H9 (cell line): ENCODE data around the gene TCFL5. TPM values are rescaled to one million over a fixed set of nuclear protein-coding genes. Genes with fewer than 3 reads are reported as not detected.

Experiments
- DNase-seq: peaks from one replicate; pipeline ENCODE4 v3.0.0-alpha.2; 2017
- H2AFZ ChIP-seq: one replicate; pipeline ENCODE4 v1.6.1; 2013; ENCODE audit warnings: mild to moderate bottlenecking, low read length, control low read depth, moderate library complexity
- H2AK5ac ChIP-seq: 2 replicates; pipeline ENCODE4 v1.6.1; 2013; ENCODE audit warnings: low read length, control low read depth, mixed read lengths; ENCODE audit not compliant: insufficient read length
- H2BK120ac ChIP-seq: one replicate; pipeline ENCODE4 v1.6.1; 2013; ENCODE audit warnings: low read depth, mild to moderate bottlenecking, low read length, control low read depth, inconsistent platforms; ENCODE audit not compliant: poor library complexity, severe bottlenecking
- H2BK12ac ChIP-seq: 2 replicates; pipeline ENCODE4 v1.6.1; 2013; ENCODE audit warnings: low read length, control low read depth, mixed read lengths, low read depth; ENCODE audit not compliant: insufficient read length
- H2BK15ac ChIP-seq: 2 replicates; pipeline ENCODE4 v1.6.1; 2013; ENCODE audit warnings: low read depth, low read length, control low read depth
- H2BK20ac ChIP-seq: one replicate; pipeline ENCODE4 v1.6.1; 2013; ENCODE audit warnings: low read depth, mild to moderate bottlenecking, low read length, control low read depth, inconsistent platforms; ENCODE audit not compliant: poor library complexity, severe bottlenecking
- H2BK5ac ChIP-seq: 2 replicates; pipeline ENCODE4 v1.6.1; 2013; ENCODE audit warnings: low read length, control low read depth, mixed read lengths; ENCODE audit not compliant: insufficient read length
- H3K14ac ChIP-seq: 2 replicates; pipeline ENCODE4 v1.6.1; 2013; ENCODE audit warnings: low read length, control low read depth; ENCODE audit not compliant: insufficient read depth
- H3K18ac ChIP-seq: 2 replicates; pipeline ENCODE4 v1.6.1; 2013; ENCODE audit warnings: low read depth, mild to moderate bottlenecking, mixed read lengths, low read length, control low read depth; ENCODE audit not compliant: insufficient read length
- H3K23ac ChIP-seq: 2 replicates; pipeline ENCODE4 v1.6.1; 2013; ENCODE audit warnings: low read length, control low read depth, mixed read lengths, low read depth; ENCODE audit not compliant: insufficient read length
- H3K23me2 ChIP-seq: 2 replicates; pipeline ENCODE4 v1.6.1; 2013; ENCODE audit warnings: low read depth, mild to moderate bottlenecking, mixed read lengths, low read length, control low read depth; ENCODE audit not compliant: insufficient read length, poor library complexity, severe bottlenecking
- H3K27ac ChIP-seq: 2 replicates; pipeline ENCODE4 v1.5.1; 2013; ENCODE audit warnings: low read length, control low read depth, mixed read lengths, low read depth; ENCODE audit not compliant: insufficient read length
- H3K27me3 ChIP-seq: 2 replicates; pipeline ENCODE4 v1.6.1; 2013; ENCODE audit warnings: low read length, control low read depth, inconsistent platforms; ENCODE audit not compliant: insufficient read depth
- H3K4ac ChIP-seq: 2 replicates; pipeline ENCODE4 v1.6.1; 2013; ENCODE audit warnings: low read depth, mild to moderate bottlenecking, control low read depth, inconsistent platforms, low read length, moderate library complexity
- H3K4me1 ChIP-seq: 2 replicates; pipeline ENCODE4 v1.6.1; 2013; ENCODE audit warnings: low read length, control low read depth, inconsistent platforms; ENCODE audit not compliant: insufficient read depth
- H3K4me2 ChIP-seq: 2 replicates; pipeline ENCODE4 v1.6.1; 2013; ENCODE audit warnings: low read length, control low read depth, mixed read lengths; ENCODE audit not compliant: insufficient read length, insufficient read depth
- H3K56ac ChIP-seq: 2 replicates; pipeline ENCODE4 v1.6.1; 2013; ENCODE audit warnings: low read depth, mild to moderate bottlenecking, mixed read lengths, low read length, control low read depth; ENCODE audit not compliant: insufficient read length
- H3K79me1 ChIP-seq: 2 replicates; pipeline ENCODE4 v1.6.1; 2013; ENCODE audit warnings: low read depth, mild to moderate bottlenecking, moderate library complexity, low read length, control low read depth, inconsistent platforms; ENCODE audit not compliant: insufficient read depth, poor library complexity, severe bottlenecking
- H3K79me2 ChIP-seq: 2 replicates; pipeline ENCODE4 v1.6.1; 2013; ENCODE audit warnings: low read length, control low read depth, inconsistent platforms; ENCODE audit not compliant: insufficient read depth
- H3K9ac ChIP-seq: 2 replicates; pipeline ENCODE4 v1.6.1; 2013; ENCODE audit warnings: low read length, control low read depth, mixed read lengths; ENCODE audit not compliant: insufficient read length; ENCODE audit errors: extremely low read depth
- H3K9me3 ChIP-seq: one replicate; pipeline ENCODE4 v1.6.1; 2013; ENCODE audit warnings: low read depth, low read length, inconsistent platforms; ENCODE audit not compliant: control insufficient read depth
- H3T11ph ChIP-seq: one replicate; pipeline ENCODE4 v1.6.1; 2013; ENCODE audit warnings: mild to moderate bottlenecking, low read length, control low read depth, inconsistent platforms
- H4K20me1 ChIP-seq: one replicate; pipeline ENCODE4 v1.6.1; 2013; ENCODE audit not compliant: control insufficient read depth, insufficient read length, insufficient read depth
- H4K5ac ChIP-seq: 2 replicates; pipeline ENCODE4 v1.6.1; 2013; ENCODE audit warnings: low read depth, mild to moderate bottlenecking, mixed read lengths, low read length, control low read depth; ENCODE audit not compliant: insufficient read length
- H4K8ac ChIP-seq: replicated peaks from 2 replicates; pipeline ENCODE4 v1.6.1; 2013; ENCODE audit warnings: low read length, control low read depth, mixed read lengths, low read depth; ENCODE audit not compliant: insufficient read length
- H4K91ac ChIP-seq: 2 replicates; pipeline ENCODE4 v1.6.1; 2013; ENCODE audit warnings: low read depth, mild to moderate bottlenecking, moderate library complexity, mixed read lengths, low read length, control low read depth; ENCODE audit not compliant: insufficient read length
- H3K27ac Mint-ChIP-seq, 3 experiments: 2 replicates in 2 of 3; 3 replicates in 1 of 3; pipeline ENCODE4 v1.8.0; 2020 to 2021; ENCODE audit warnings: mixed read lengths in 3 of 3, mild to moderate bottlenecking in 1 of 3, moderate library complexity in 1 of 3
- H3K27me3 Mint-ChIP-seq: 2 replicates; pipeline ENCODE4 v1.8.0; 2021; ENCODE audit warnings: low read depth, mild to moderate bottlenecking, moderate library complexity, mixed read lengths
- H3K36me3 Mint-ChIP-seq, 3 experiments: 2 replicates in 2 of 3; 3 replicates in 1 of 3; pipeline ENCODE4 v1.8.0; 2020 to 2021; ENCODE audit warnings: low read depth in 3 of 3, mixed read lengths in 3 of 3; ENCODE audit not compliant: insufficient read depth in 1 of 3
- H3K4me1 Mint-ChIP-seq, 2 experiments: 2 replicates each; pipeline ENCODE4 v1.8.0; 2020; ENCODE audit warnings: mixed read lengths in 2 of 2
- H3K4me3 Mint-ChIP-seq, 2 experiments: 2 replicates in 1 of 2; 3 replicates in 1 of 2; pipeline ENCODE4 v1.8.0; 2020 to 2021; ENCODE audit warnings: mild to moderate bottlenecking in 2 of 2, mixed read lengths in 2 of 2, moderate library complexity in 1 of 2
- H3K9me3 Mint-ChIP-seq, 2 experiments: 2 replicates in 1 of 2; 3 replicates in 1 of 2; pipeline ENCODE4 v1.8.0; 2020; ENCODE audit warnings: mild to moderate bottlenecking in 2 of 2, mixed read lengths in 2 of 2, moderate library complexity in 1 of 2
- CTCF ChIP-seq: fragments of 200-600 bp; sonication (generic); conservative IDR thresholded peaks from 3 replicates; pipeline ENCODE4 v1.8.0; 2021; ENCODE audit warnings: antibody characterized with exemption, mild to moderate bottlenecking
- WGBS: extraction: QIAGEN DNeasy Blood & Tissue Kit; methylation state at CpG from one replicate; pipeline ENCODE4 v1.1.7; 2013; ENCODE audit warnings: missing lambda C conversion rate, low lambda C conversion rate, mixed read lengths; ENCODE audit not compliant: insufficient read length; ENCODE audit errors: extremely low coverage; 5-methylcytosine and 5-hydroxymethylcytosine counted together
- total RNA-seq: library from RNA; stranded (reverse); gene quantifications from 2 replicates; pipeline ENCODE4 v1.2.1, GENCODE V29; 2021

The TCFL5 gene
- total RNA-seq, 1 experiment from 2014 or later: 16.4 TPM

DNA sequence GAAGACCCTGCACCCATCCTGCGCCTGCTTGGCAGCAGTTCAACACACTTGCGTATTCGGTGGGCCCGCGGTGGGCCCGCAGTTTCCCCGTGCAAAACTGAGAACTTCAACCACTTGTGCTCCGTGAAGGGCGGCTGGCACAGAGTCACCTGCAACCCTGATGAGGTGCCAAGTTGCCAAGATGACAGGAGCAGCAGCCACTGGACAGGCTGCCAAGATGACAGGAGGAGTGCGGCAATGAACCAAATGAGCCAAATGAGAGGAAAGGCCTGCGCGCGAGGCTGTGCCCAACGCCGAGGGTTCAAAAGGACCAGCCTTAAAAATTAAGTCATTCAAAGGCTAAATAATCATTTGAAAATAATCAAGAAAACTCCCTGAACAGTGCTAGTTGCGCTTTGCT is 44.6 kb upstream of the TCFL5 start:
- Histone ChIP-seq H4K5ac (no peak overlapping the region), H3K9ac (no peak overlapping the region), H3K23ac (no peak overlapping the region), H3K18ac (no peak overlapping the region), H3K27ac (no peak overlapping the region), H3T11ph (no peak overlapping the region), H3K4ac (no peak overlapping the region), H3K23me2 (no peaks in the 10 kb centered on the region), H2BK15ac (no peak overlapping the region), H2AFZ (no peak overlapping the region), H3K4me1 (no peaks in the 10 kb centered on the region), H4K20me1 (peaks cover 2% of the 10 kb centered on the region), H2BK20ac (no peak overlapping the region), H2BK120ac (no peak overlapping the region), H3K14ac (no peak overlapping the region), H3K56ac (no peak overlapping the region), H2BK5ac (no peak overlapping the region), H3K79me2 (peaks cover 19% of the 10 kb centered on the region; the same call in 1 of the 2 replicates), H3K4me2 (no peak overlapping the region), H3K79me1 (peaks cover 16% of the 10 kb centered on the region), H4K8ac (no peak overlapping the region), H4K91ac (no peak overlapping the region), H3K9me3 (no peaks in the 10 kb centered on the region), H3K27me3 (no peaks in the 10 kb centered on the region), H2AK5ac (no peak overlapping the region), H2BK12ac (no peak overlapping the region)
- H3K27me3 Mint-ChIP-seq: no peaks in the 10 kb centered on the region
- TF ChIP-seq CTCF: no peak
- no peak overlapping the region for H3K4me3 Mint-ChIP-seq
- 0 out of 7 replicates have a peak overlapping the region, but pooled peaks of 1 of the 3 experiments have one; percentile 90 for H3K27ac Mint-ChIP-seq
- DNase-seq: no peak
- peaks cover 2 to 6% of the 10 kb centered on the region in 2 experiments; a peak in 3 of 4 replicates for H3K4me1 Mint-ChIP-seq
- peaks cover 71 to 99% (median 93%) of the 10 kb centered on the region in 3 experiments for H3K36me3 Mint-ChIP-seq
- no CpG with 5 or more reads among the region's 16 CpGs for WGBS
- no peaks in the 10 kb centered on the region for H3K9me3 Mint-ChIP-seq
